ENCODE data around the gene STIMATE.
A peak's percentile ranks its signal among the peaks of the same experiment; 100 is the strongest.

STIMATE gene

GRCh38 chr3:52798978-52799476, 98.3 kb downstream of the STIMATE start:
- Histone ChIP-seq H3K9me3 (ENCODE audit: severe bottlenecking) (no peaks in the 10 kb centered on the region), H3K27ac (ENCODE audit: poor library complexity, severe bottlenecking) (no peak overlapping the region), H3K27me3 (ENCODE audit: insufficient read depth, poor library complexity, severe bottlenecking) (no peaks in the 10 kb centered on the region), H3K4me3 (ENCODE audit: severe bottlenecking) (no peak overlapping the region), H3K4me1 (ENCODE audit: insufficient read depth, poor library complexity, severe bottlenecking) (no peaks in the 10 kb centered on the region), H3K36me3 (ENCODE audit: low read depth) (no peaks in the 10 kb centered on the region)
- ATAC-seq (ENCODE audit: low read depth) (peak; percentile 82), DNase-seq (ENCODE audit: low spot score) (peak; percentile 80)
- TF ChIP-seq CTCF (IDR thresholded peaks at IDR 0.05; ENCODE audit: poor library complexity, severe bottlenecking) = peak; percentile 59

GRCh38 chr3:52798376-52798977, 98.9 kb downstream of the STIMATE start:
- no peaks in the 10 kb centered on the region for H3K36me3 ChIP-seq (ENCODE audit: low read depth)
- no peaks in the 10 kb centered on the region for H3K4me1 ChIP-seq (ENCODE audit: insufficient read depth, poor library complexity, severe bottlenecking)
- DNase-seq (ENCODE audit: low spot score) (no peak), ATAC-seq (ENCODE audit: low read depth) (no peak; the same call in 1 of the 3 replicates)
- H3K9me3 ChIP-seq (ENCODE audit: severe bottlenecking) = no peaks in the 10 kb centered on the region
- no peaks in the 10 kb centered on the region for H3K27me3 ChIP-seq (ENCODE audit: insufficient read depth, poor library complexity, severe bottlenecking)
- no peak for TF ChIP-seq CTCF (IDR thresholded peaks at IDR 0.05; ENCODE audit: poor library complexity, severe bottlenecking)
- H3K4me3 ChIP-seq (ENCODE audit: severe bottlenecking) = no peak overlapping the region
- no peak overlapping the region for H3K27ac ChIP-seq (ENCODE audit: poor library complexity, severe bottlenecking)

- ATAC-seq (ENCODE audit: low read depth) (no peak), DNase-seq (ENCODE audit: low spot score) (no peak)
- no peaks in the 10 kb centered on the region for H3K9me3 ChIP-seq (ENCODE audit: severe bottlenecking)
- no peak for TF ChIP-seq CTCF (IDR thresholded peaks at IDR 0.05; ENCODE audit: poor library complexity, severe bottlenecking)
- H3K27ac ChIP-seq (ENCODE audit: poor library complexity, severe bottlenecking) = no peak overlapping the region
- H3K36me3 ChIP-seq (ENCODE audit: low read depth) = no peaks in the 10 kb centered on the region
- H3K27me3 ChIP-seq (ENCODE audit: insufficient read depth, poor library complexity, severe bottlenecking) = no peaks in the 10 kb centered on the region
- H3K4me3 ChIP-seq (ENCODE audit: severe bottlenecking) = no peak overlapping the region
- H3K4me1 ChIP-seq (ENCODE audit: insufficient read depth, poor library complexity, severe bottlenecking) = no peaks in the 10 kb centered on the region
Observed at GRCh38 chr3:52796411-52796810, 100.9 kb downstream of the STIMATE start.

- H3K36me3 ChIP-seq (ENCODE audit: low read depth) = no peaks in the 10 kb centered on the region
- ATAC-seq (ENCODE audit: low read depth) (no peak), DNase-seq (ENCODE audit: low spot score) (no peak)
- no peaks in the 10 kb centered on the region for H3K27me3 ChIP-seq (ENCODE audit: insufficient read depth, poor library complexity, severe bottlenecking)
- no peak overlapping the region for H3K27ac ChIP-seq (ENCODE audit: poor library complexity, severe bottlenecking)
- no peaks in the 10 kb centered on the region for H3K4me1 ChIP-seq (ENCODE audit: insufficient read depth, poor library complexity, severe bottlenecking)
- TF ChIP-seq CTCF (IDR thresholded peaks at IDR 0.05; ENCODE audit: poor library complexity, severe bottlenecking) = no peak
- no peak overlapping the region for H3K4me3 ChIP-seq (ENCODE audit: severe bottlenecking)
- no peaks in the 10 kb centered on the region for H3K9me3 ChIP-seq (ENCODE audit: severe bottlenecking)
Observed at GRCh38 chr3:52795298-52795900, 101.9 kb downstream of the STIMATE start.

GRCh38 chr3:52794612-52795099, 102.7 kb downstream of the STIMATE start, which contains the start of gene ITIH3:
Gene ITIH3, plus strand, starts transcription at chr3:52794796. Its CDS starts 8 bp downstream, at chr3:52794804.
- ATAC-seq (ENCODE audit: low read depth) (no peak), DNase-seq (ENCODE audit: low spot score) (no peak)
- Histone ChIP-seq H3K4me3 (ENCODE audit: severe bottlenecking) (no peak within 1 kb of the TSS), H3K4me1 (ENCODE audit: insufficient read depth, poor library complexity, severe bottlenecking) (no peaks in the 10 kb centered on the region), H3K27ac (ENCODE audit: poor library complexity, severe bottlenecking) (no peak within 1 kb of the TSS), H3K27me3 (ENCODE audit: insufficient read depth, poor library complexity, severe bottlenecking) (no peaks in the 10 kb centered on the region), H3K9me3 (ENCODE audit: severe bottlenecking) (no peaks in the 10 kb centered on the region), H3K36me3 (ENCODE audit: low read depth) (no peaks in the 10 kb centered on the region)
- TF ChIP-seq CTCF (IDR thresholded peaks at IDR 0.05; ENCODE audit: poor library complexity, severe bottlenecking) = no peak
